HepG2 (cell line): ENCODE results near the gene ACTR10. TPM values are rescaled to one million over a fixed set of nuclear protein-coding genes. Genes with fewer than 3 reads are reported as not detected.

Experiments
- CBFB ChIP-seq: sonication (generic); formaldehyde crosslinking; IDR thresholded peaks from 2 replicates; pipeline ENCODE4 v1.4.0; 2020; ENCODE audit warnings: missing genetic modification reagents
- DMAP1 ChIP-seq: IDR thresholded peaks from 2 replicates; pipeline ENCODE4 v1.6.1; 2016
- GRHL1 ChIP-seq: sonication (generic); formaldehyde crosslinking; conservative IDR thresholded peaks from 2 replicates; pipeline ENCODE4 v1.8.0; 2022; ENCODE audit warnings: missing genetic modification reagents
- IRF9 ChIP-seq: sonication (generic); formaldehyde crosslinking; IDR thresholded peaks from 2 replicates; pipeline ENCODE4 v1.8.0; 2022; ENCODE audit warnings: missing genetic modification reagents, mild to moderate bottlenecking, borderline replicate concordance
- KLF12 ChIP-seq: sonication (generic); formaldehyde crosslinking; IDR thresholded peaks from 2 replicates; pipeline ENCODE4 v1.4.0; 2020; ENCODE audit warnings: missing genetic modification reagents, borderline replicate concordance
- PHF20 ChIP-seq: sonication (generic); formaldehyde crosslinking; IDR thresholded peaks from 2 replicates; pipeline ENCODE4 v1.5.0; 2020; ENCODE audit warnings: mild to moderate bottlenecking, missing genetic modification reagents
- RBM22 ChIP-seq: fragments of 200-400 bp; formaldehyde crosslinking; optimal IDR thresholded peaks from 2 replicates; pipeline ENCODE3; 2017; ENCODE audit warnings: mild to moderate bottlenecking, low read length, moderate library complexity
- RXRB ChIP-seq: IDR thresholded peaks from 2 replicates; pipeline ENCODE4 v1.6.1; 2016; ENCODE audit warnings: borderline replicate concordance, missing genetic modification reagents, missing compliant biosample characterization
- SALL1 ChIP-seq: sonication (generic); formaldehyde crosslinking; IDR thresholded peaks from 2 replicates; pipeline ENCODE4 v1.8.0; 2022; ENCODE audit warnings: mild to moderate bottlenecking, missing genetic modification reagents
- SIX1 ChIP-seq: sonication (generic); formaldehyde crosslinking; IDR thresholded peaks from 2 replicates; pipeline ENCODE4 v1.4.0; 2020; ENCODE audit warnings: missing genetic modification reagents, borderline replicate concordance
- SOX13 ChIP-seq, 3 experiments: fragments of 450-650 bp in 1 of 3; sonication (generic) in 1 of 3; formaldehyde crosslinking in 1 of 3; IDR thresholded peaks in 2 of 3; conservative IDR thresholded peaks in 1 of 3; 2 replicates each; pipeline versions ENCODE4 v1.5.0 to v1.6.1; 2016 to 2020; ENCODE audit warnings: antibody characterized with exemption in 1 of 3, mild to moderate bottlenecking in 1 of 3, missing compliant biosample characterization in 1 of 3, missing genetic modification reagents in 1 of 3, moderate library complexity in 1 of 3
- SOX6 ChIP-seq, 2 experiments: fragments of 450-650 bp in 1 of 2; sonication (generic) in 1 of 2; formaldehyde crosslinking in 1 of 2; IDR thresholded peaks; 2 replicates each; pipeline versions ENCODE4 v1.4.0 to v1.6.1; 2017 to 2020; ENCODE audit warnings: antibody characterized with exemption in 1 of 2, mild to moderate bottlenecking in 1 of 2, missing genetic modification reagents in 1 of 2
- TSC22D2 ChIP-seq: sonication (generic); formaldehyde crosslinking; IDR thresholded peaks from 2 replicates; pipeline ENCODE4 v1.5.1; 2020; ENCODE audit warnings: missing genetic modification reagents, mild to moderate bottlenecking, borderline replicate concordance
- ZBTB14 ChIP-seq: sonication (generic); formaldehyde crosslinking; IDR thresholded peaks from 2 replicates; pipeline ENCODE4 v1.4.0; 2020; ENCODE audit warnings: missing genetic modification reagents
- ZBTB21 ChIP-seq: sonication (generic); formaldehyde crosslinking; IDR thresholded peaks from 2 replicates; pipeline ENCODE4 v1.4.0; 2020; ENCODE audit warnings: missing genetic modification reagents
- ZFP41 ChIP-seq: sonication (generic); formaldehyde crosslinking; IDR thresholded peaks from 2 replicates; pipeline ENCODE4 v1.4.0; 2020; ENCODE audit warnings: mild to moderate bottlenecking, missing genetic modification reagents, borderline replicate concordance
- ZNF335 ChIP-seq: sonication (generic); formaldehyde crosslinking; IDR thresholded peaks from 2 replicates; pipeline ENCODE4 v1.4.0; 2020; ENCODE audit warnings: missing genetic modification reagents
- ZNF451 ChIP-seq: sonication (generic); formaldehyde crosslinking; IDR thresholded peaks from 2 replicates; pipeline ENCODE4 v1.5.0; 2020; ENCODE audit warnings: mild to moderate bottlenecking, missing genetic modification reagents
- ZNF547 ChIP-seq: sonication (generic); formaldehyde crosslinking; IDR thresholded peaks from 2 replicates; pipeline ENCODE4 v1.5.1; 2020; ENCODE audit warnings: mild to moderate bottlenecking, missing genetic modification reagents
- ZNF569 ChIP-seq: sonication (generic); formaldehyde crosslinking; IDR thresholded peaks from 2 replicates; pipeline ENCODE4 v1.5.0; 2020; ENCODE audit warnings: mild to moderate bottlenecking, missing genetic modification reagents, moderate library complexity, borderline replicate concordance
- ZNF574 ChIP-seq: sonication (generic); formaldehyde crosslinking; IDR thresholded peaks from 2 replicates; pipeline ENCODE4 v1.4.0; 2020; ENCODE audit warnings: missing genetic modification reagents
- ZSCAN31 ChIP-seq: sonication (generic); formaldehyde crosslinking; IDR thresholded peaks from 2 replicates; pipeline ENCODE4 v1.5.0; 2020; ENCODE audit warnings: low read depth, mild to moderate bottlenecking, missing genetic modification reagents
- polyA plus RNA-seq, 8 experiments: library from polyadenylated mRNA; depleted of rRNA in 3 of 8; stranded (reverse) in 7 of 8; unstranded in 1 of 8; fragments of >200 nt; fragmentation: Illumina TruSeq in 4 of 8; extraction: Trizol in 4 of 8; gene quantifications; 2 replicates each; pipeline versions ENCODE4 v1.2.1 to v1.2.3, GENCODE V29; 2011 to 2016; ENCODE audit warnings: low read depth in 4 of 8, missing spikeins in 1 of 8, mixed read lengths in 1 of 8; ENCODE audit not compliant: insufficient read depth in 1 of 8
- total RNA-seq, 5 experiments: library from RNA; depleted of rRNA; stranded (reverse); fragments of >200 nt; fragmentation: Illumina TruSeq; extraction: Trizol; gene quantifications; 2 replicates each; pipeline ENCODE4 v1.2.3, GENCODE V29; 2016; ENCODE audit warnings: low read depth in 1 of 5

The ACTR10 gene
- total and polyA plus RNA-seq, 2 of the 13 experiments (the other 11 are each of a cell fraction or from before 2014, with no cell fraction given) = 30.0 to 41.3 TPM

- peak; percentile 69 for TF ChIP-seq ZNF574 (CRISPR knock-in tag)
- no peak for TF ChIP-seq SOX13 (IDR thresholded peaks at IDR 0.05)
- no peak; a peak in 1 of 4 replicates for TF ChIP-seq SOX13 (CRISPR knock-in tag; conservative IDR thresholded peaks at IDR 0.05 in 1 of 2, IDR thresholded peaks at IDR 0.05 in 1 of 2)
- TF ChIP-seq DMAP1 (CRISPR knock-in tag) = 0 out of 2 replicates have a peak, but pooled peaks have one; percentile 59
- no peak for TF ChIP-seq RBM22
- no peak for TF ChIP-seq SIX1 (CRISPR knock-in tag)
- peak; percentile 86 for TF ChIP-seq ZBTB14
- no peak for TF ChIP-seq GRHL1
- TF ChIP-seq ZNF569 (CRISPR knock-in tag) = no peak
- peak; percentile 65; the same call in 1 of the 2 replicates for TF ChIP-seq IRF9 (CRISPR knock-in tag)
- TF ChIP-seq SALL1 (CRISPR knock-in tag) = peak; percentile 78
- TF ChIP-seq ZNF335 (CRISPR knock-in tag) = peak; percentile 99
- TF ChIP-seq KLF12 = peak; percentile 74
- peak; percentile 61 for TF ChIP-seq PHF20 (CRISPR knock-in tag)
- no peak for TF ChIP-seq CBFB (CRISPR knock-in tag)
- 0 out of 2 replicates have a peak, but pooled peaks have one; percentile 34 for TF ChIP-seq ZNF547 (CRISPR knock-in tag)
- TF ChIP-seq ZNF451 = no peak
- TF ChIP-seq TSC22D2 (CRISPR knock-in tag) = no peak
- no peak for TF ChIP-seq SOX6 (IDR thresholded peaks at IDR 0.05)
- TF ChIP-seq SOX6 (CRISPR knock-in tag; IDR thresholded peaks at IDR 0.05) = 0 out of 2 replicates have a peak, but pooled peaks have one; percentile 27
- no peak for TF ChIP-seq RXRB (CRISPR knock-in tag)
- peak; percentile 67; the same call in 1 of the 2 replicates for TF ChIP-seq ZSCAN31 (CRISPR knock-in tag)
- TF ChIP-seq ZFP41 (CRISPR knock-in tag) = no peak
- no peak for TF ChIP-seq ZBTB21 (CRISPR knock-in tag)
Observed at GRCh38 chr14:58199726-58200479, at the start of gene ACTR10 (continued).
